H1 (cell line): ENCODE data around the gene CAMTA1.

Experiments
- BRCA1 ChIP-seq: IDR thresholded peaks from 2 replicates; pipeline ENCODE4 v1.6.1; 2012; ENCODE audit warnings: low read depth, low read length, improper control_type of control experiment
- CTCF ChIP-seq, 3 experiments: IDR thresholded peaks; 1 replicate in 2 of 3; 2 replicates in 1 of 3; pipeline versions ENCODE4 v1.5.1 to v1.6.1; 2011; ENCODE audit warnings: low read length in 3 of 3, mild to moderate bottlenecking in 3 of 3, inconsistent platforms in 2 of 3, low read depth in 1 of 3, moderate library complexity in 1 of 3; ENCODE audit not compliant: insufficient read depth in 1 of 3; ENCODE audit errors: control extremely low read depth in 1 of 3
- RAD21 ChIP-seq, 2 experiments: IDR thresholded peaks in 1 of 2; conservative IDR thresholded peaks in 1 of 2; 2 replicates each; pipeline ENCODE4 v1.6.1; 2011; ENCODE audit warnings: low read depth in 2 of 2, low read length in 2 of 2, improper control_type of control experiment in 1 of 2, inconsistent platforms in 1 of 2, mild to moderate bottlenecking in 1 of 2, moderate library complexity in 1 of 2

DNA sequence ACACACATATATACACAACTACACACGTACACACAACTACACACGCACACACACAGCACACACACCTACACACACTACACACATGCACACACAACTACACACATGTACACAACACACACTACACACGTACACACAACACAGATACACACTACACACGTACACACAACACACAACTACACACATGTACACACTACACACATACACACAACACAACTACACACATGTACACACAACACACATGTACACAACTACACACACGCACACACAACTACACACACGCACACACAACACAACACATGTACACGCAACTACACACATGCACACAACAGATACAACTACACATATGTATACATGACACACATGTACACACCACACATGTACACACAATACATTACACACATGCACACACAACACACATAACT, 318.1 kb downstream of the CAMTA1 start:
- TF ChIP-seq CTCF (IDR thresholded peaks at IDR 0.05; ENCODE audit: control extremely low read depth in 1 of 3, insufficient read depth in 1 of 3, low read depth in 1 of 3, low read length in 3 of 3) = no peak
- TF ChIP-seq RAD21 (IDR thresholded peaks at IDR 0.05 in 1 of 2, conservative IDR thresholded peaks at IDR 0.05 in 1 of 2; ENCODE audit: low read depth in 2 of 2, low read length in 2 of 2) = no peak
- no peak for TF ChIP-seq BRCA1
